ENCODE data around the gene RMDN2.
"Not testable (repeated sequence)": the region's sequence is repeated elsewhere in the genome, so short reads cannot be mapped to it uniquely, and the experiment has no call there.

RMDN2 gene

DNA sequence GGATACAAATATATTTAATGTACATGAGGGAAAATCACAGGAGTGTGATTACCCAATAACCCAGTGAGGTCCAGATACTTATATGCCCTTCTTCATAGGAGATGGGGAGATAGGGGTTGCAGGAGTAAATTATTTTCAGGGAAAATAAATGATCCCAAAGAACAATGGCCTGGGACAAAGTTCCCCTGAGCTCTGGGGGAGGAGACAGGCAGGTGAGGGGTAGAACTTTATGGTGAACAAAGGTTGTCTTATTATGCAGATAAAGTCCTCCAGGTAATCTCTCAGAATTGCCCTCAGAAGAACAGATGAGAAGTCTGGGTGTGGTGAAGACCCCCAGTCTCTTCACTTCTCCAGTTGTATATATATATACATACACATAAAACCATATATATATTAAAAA, 22.1 kb upstream of the RMDN2 start:
- no peak for DNase-seq

DNA sequence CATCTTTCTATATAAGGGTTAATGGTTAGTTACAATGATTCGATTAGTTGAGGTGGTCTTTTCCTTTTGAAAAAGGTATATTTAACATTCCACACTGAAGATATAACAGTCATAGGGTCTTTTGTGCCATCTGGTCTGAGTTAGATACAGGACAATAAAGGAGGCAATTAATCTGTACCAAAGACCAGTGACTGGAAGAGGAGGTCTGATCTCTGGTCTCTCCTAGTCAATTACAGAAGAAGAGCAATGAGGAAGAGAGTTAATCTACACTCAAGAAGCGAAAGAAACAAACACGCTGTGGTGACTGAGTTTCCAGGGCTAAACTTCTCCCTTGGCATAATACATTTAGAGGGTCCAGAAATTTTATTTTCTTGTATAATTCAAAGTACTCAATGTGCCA, 20.7 kb upstream of the RMDN2 start:
- no peak for DNase-seq

- no peak for DNase-seq
Measured at GRCh38 chr2:37904993-37905392, 20.1 kb upstream of the RMDN2 start.

GRCh38 chr2:37906131-37906530, 19.0 kb upstream of the RMDN2 start:
- DNase-seq: no peak

GRCh38 chr2:37907501-37908225, 17.4 kb upstream of the RMDN2 start:
- no peak for DNase-seq

GRCh38 chr2:37911296-37911873, 13.7 kb upstream of the RMDN2 start:
- no peak for DNase-seq

- DNase-seq: no peak
Measured at GRCh38 chr2:37912056-37912455, 13.0 kb upstream of the RMDN2 start.

DNA sequence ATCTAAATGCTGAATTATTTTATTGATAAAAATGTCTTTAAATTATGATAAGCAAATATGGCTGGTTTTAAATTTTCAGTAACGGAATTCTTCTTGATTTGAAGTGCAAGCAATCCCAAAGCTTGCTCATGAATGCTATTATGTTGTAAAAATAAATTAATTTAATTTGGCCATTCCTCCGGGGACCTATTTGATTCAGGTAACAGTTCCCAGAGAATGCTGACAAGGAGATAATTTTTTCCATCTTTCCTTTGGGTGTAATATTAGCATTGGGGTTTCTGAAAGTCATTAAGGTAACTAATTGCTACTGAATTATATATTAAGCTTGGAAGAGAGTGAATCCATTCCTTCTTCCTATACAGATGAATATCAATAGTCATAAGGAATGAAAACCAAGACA, 12.5 kb upstream of the RMDN2 start:
- DNase-seq: no peak

DNA sequence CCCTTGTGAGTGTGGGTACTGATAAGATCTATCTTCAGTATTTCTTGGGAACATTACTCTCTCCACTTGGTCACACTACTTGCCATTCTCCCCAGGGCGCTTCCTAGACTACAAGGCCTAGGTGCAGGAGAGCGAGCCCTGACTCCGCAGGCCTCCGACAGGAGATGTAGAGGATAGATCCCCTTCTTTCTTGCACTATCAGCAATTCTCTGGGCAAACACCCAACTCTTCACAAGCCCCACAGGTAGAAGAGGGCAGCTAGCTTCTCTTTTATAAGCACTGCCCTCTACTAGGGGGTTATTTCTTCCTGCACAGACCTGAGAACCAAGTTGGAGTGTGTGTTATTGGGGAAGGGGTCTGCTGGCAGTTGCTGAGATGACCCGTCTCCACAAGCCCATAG, 10.7 kb upstream of the RMDN2 start:
- no peak for DNase-seq

DNA sequence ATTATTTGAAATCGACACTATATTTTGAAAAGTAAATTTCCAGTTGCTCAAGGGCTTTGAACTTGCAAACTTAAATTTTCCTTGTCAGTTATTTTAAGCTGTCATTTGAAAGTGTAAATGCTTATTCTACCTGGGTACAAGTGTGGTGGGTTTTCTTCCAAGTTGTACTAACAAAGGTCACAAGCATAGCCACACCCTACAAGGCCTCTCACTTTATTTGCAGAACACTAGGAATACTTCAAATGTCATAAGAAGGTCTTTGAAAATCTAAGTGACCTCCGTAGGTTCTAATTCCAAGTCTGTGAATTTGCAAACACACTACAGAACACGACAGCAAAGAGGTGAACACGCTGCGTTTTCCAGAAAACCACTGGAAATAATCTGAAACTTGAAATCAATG, 9.3 kb upstream of the RMDN2 start:
- no peak for DNase-seq

GRCh38 chr2:37916512-37917082, 8.5 kb upstream of the RMDN2 start:
- no peak for DNase-seq

- DNase-seq: no peak
Measured at GRCh38 chr2:37917281-37918228, 7.5 kb upstream of the RMDN2 start.

DNA sequence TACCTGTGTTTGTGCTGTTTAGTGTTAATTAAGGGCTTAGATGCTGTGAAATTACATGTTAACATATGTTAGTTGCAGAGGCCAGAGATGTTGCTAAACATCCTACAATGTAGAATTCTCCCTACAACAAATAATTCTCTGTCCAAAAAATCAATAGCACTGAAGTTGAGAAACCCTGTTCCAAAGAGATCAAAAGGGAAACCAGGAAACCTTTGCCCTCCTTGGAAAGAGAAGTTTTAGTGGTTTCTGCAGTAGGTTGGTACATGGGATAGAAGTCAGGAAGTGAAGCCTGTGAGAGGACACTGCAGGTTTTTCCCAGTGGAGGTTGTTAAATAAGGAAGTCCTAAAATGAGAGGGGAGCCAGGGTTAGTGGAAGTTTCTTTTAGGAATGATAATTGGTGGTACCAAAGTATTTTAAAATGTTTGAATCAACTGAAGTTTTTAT, 6.3 kb upstream of the RMDN2 start:
- DNase-seq: no peak

DNA sequence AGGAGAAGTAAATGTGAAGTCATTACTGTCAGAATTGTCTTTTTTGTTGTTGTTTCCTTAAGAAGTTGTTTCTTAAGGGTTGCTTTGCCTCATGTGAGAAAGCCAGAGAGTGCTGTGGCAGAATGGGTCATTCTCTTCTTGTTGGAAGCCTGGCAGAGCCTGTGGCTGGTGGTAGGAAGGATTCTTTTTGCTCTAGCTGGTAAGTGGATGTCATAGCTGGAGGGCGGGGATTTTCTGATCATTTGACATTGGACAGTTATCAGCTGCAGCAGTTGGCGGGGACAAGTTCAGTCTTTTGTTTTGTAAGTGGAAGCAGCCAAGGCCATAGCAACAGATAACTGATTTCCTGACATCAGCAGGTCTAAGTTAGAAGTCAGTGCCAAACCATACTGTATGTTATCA, 5.5 kb upstream of the RMDN2 start:
- no peak for DNase-seq

DNA sequence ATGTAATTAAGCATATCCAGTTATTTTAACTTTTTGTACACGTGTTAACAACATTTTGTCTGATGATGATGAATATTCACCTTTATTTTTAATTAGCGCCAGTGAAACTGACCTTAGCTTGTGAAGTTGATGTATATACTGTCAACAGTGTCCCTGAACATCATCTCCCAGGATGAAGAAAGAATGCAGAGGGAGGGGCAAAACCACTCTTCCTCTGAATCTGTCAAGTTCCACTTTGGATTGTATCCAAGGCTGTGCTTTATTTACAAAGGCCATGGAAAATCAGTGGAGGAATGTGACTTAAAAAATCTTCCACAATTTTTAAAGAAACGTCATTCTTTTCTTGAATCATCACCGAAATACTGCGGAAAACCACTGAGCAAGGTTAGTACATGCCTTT, 4.5 kb upstream of the RMDN2 start:
- no peak for DNase-seq

DNA sequence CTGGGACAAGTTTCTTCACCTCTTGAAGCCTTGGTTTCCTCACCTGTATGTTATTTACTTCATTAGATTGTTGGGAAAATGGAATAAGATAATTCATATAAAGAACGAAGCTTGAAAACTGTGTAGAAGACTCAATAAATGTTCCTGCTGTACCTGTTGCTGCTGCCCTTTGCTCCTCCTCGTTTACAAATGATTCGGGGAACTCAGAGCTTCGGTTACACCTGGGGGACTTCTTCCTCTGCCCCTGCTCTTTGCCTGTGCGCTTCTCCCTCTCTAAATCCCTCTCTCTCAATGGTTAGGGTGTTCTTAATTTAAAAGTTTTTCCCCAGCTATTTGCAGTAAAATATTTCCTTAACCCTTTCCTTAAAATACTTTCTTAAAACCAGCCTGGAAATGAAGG, 3.3 kb upstream of the RMDN2 start:
- no peak for DNase-seq

GRCh38 chr2:37923308-37924055, 1.6 kb upstream of the RMDN2 start:
- DNase-seq: no peak

GRCh38 chr2:37926635-37927034, 1.5 kb downstream of the RMDN2 start:
- DNase-seq: no peak

DNA sequence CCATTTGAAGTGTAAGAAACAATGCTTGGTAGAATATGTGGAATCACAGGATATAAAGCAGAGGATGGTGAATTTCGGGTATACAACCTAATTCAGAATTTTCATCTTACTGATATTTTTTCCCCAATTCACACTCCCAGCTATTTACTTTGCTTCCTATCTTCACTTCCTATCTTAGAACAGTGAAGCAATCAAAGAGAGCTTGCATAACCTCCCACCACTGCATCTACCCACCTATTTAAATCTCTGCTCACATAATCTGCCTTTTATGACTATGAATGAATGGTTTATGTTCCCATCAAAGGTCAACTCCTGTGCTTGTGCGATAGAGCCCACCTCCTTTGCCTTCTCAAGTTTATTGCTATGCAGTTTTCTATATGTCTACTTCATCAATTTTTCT, 3.3 kb downstream of the RMDN2 start:
- DNase-seq: no peak

DNA sequence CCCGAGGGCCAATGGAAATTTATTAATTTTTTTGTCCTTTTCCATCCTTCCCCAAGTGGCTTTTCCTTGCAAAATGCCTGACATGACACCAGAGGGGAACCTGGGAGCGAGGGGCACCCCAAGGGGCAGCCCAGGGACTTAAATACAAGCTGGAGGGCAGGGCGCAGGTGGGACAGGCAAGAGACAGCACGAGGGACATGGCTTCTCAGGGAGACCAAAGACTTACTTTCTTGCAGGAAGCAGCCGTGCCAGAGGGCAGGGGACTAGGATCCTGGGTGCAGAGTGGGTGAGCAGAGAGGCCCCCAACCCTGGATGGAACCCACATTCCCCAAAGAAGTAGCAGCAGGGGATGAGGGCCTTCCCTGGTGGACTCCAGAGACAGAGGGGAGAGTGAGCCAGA, 5.3 kb downstream of the RMDN2 start:
- DNase-seq: not testable (repeated sequence)

GRCh38 chr2:37932873-37933272, 7.8 kb downstream of the RMDN2 start:
- not testable (repeated sequence) for DNase-seq

- DNase-seq: no peak
Measured at GRCh38 chr2:37934591-37935513, 9.8 kb downstream of the RMDN2 start.
